Stimulated activated CD4-positive, alpha-beta T cell treated with anti-CD3 and anti-CD28 coated beads, Interleukin-1b, Interleukin-23, amount 100 ng/mL, for 4 hours (primary cell): ENCODE data around the gene AGO4.
"Not testable (repeated sequence)": the region's sequence is repeated elsewhere in the genome, so short reads cannot be mapped to it uniquely, and the experiment has no call there.

Source experiments
- DNase-seq, 2 donors: peaks; one replicate each; pipeline ENCODE4 v3.0.0-alpha.2; 2020; ENCODE audit warnings: low read depth in 2 of 2

Gene AGO4

DNA sequence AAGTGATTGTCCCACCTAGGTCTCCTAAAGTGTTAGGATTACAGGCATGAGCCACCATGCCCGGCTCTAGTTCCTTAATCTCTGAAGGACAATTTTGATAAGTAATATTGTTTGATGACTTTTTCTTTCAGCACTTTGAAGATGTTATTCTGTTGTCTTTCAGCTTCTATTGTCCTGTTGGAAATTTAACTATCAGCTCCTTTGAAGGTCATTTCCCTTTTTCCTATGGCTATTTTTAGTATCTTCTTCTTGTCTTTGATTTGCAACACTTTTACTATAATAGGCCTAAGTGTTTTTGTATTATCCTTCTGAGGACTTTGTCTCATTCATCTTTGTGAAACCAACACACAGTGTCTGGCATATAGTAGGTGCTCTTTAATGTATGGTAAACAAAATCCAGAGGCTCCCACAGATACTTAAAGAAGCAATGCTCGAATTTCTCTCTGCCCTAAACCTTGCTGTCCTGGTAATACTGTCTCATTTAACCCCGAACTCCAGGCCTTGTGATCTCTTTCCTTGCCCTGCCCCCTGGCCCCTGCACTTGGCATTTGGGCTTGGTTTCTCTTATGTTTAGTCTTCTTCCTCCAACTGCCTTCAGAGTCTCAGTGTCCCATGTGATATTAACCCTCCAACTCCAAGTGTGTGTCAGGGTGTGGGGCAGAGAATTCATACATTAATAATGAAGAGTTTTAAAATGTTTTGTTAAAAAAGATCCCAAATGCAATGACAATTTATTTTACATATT is 56.2 kb downstream of the AGO4 start:
- DNase-seq, result no peak

DNA sequence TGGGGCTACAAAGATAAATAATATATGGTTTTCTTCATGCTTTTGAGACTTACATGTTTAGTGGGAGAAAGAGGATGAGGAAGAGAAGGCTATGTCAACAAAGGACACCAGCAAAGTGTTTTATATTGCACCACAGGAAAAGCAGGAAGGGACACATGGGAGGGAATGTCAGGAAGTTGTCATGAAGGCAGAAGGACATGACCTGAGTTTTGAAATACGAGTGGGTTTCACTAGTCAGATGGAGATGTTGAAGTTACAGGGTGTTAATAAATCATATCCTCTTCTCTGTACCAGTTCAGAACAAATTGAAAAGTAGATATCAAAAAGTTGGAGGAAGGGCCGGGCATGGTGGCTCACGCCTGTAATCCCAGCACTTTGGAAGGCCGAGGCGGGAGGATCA is 57.0 kb downstream of the AGO4 start:
- DNase-seq, result no peak

- DNase-seq, result no peak
Measured at GRCh38 chr1:35866991-35867390, 59.2 kb downstream of the AGO4 start.

- DNase-seq, result not testable (repeated sequence)
Measured at GRCh38 chr1:35869245-35869950, 61.6 kb downstream of the AGO4 start.

GRCh38 chr1:35870651-35871309 is 63.0 kb downstream of the AGO4 start:
- DNase-seq, result no peak

DNA sequence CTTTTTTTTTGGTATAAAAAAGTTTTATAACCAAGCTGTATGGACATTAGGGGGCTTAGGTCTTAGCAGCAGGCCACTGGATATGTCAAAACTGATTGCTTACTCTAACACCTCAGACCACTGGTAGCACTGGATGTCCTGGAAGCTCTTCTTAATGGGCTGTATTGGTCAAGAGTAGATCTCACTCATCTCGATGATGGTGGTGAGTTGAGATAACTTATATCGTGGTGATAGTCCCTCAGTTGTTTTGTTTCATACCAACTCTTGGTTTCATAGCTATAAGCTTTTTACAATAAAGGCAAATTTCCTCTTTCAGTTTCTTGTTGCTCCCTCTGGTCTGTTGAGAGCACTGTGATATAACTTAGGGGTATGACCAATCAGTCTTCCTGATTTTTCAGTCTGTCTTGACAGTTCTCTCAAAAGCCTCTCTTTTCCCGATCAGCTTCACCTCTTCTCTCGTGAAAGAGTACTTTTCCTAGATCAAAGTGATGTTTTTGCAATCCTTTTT is 65.5 kb downstream of the AGO4 start:
- DNase-seq, result no peak

DNA sequence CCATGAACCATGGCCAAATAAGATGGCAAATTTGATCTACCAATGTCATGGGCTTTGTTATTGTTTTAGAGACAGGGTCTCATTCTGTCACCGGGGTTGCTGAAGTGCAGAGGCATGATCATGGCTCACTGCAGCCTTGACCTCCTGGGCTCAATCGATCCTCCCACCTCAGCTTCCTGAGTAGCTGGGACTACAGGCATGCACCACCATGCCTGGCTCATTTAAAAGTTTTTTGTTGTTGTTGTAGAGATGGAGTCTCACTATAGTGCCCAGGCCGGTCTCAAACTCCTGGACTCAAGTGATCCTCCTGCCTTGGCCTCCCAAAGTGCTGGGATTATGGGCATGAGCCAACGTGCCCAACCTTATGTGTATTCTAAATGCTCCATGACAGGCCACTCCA is 66.3 kb downstream of the AGO4 start:
- not testable (repeated sequence) for DNase-seq

DNA sequence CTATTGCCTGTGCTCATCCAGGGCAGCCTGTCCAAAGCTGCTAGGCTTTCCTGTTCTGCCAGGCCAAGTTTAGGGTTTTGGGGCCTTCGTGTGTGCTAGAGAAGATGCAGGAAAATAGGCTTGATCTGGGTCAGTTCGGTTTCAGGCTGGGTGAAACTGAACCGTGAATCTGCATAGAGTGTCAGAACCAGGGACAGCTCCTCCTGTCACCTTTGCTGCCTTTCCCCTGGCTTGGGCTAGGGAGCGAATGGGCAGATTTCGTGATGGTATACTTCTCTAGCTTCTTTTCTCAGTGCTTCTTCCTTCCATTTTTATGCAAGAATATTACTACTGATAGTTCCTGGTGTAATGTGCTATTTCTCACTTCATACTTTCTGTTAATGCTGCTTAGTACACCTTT is 69.2 kb downstream of the AGO4 start:
- DNase-seq, result no peak

DNA sequence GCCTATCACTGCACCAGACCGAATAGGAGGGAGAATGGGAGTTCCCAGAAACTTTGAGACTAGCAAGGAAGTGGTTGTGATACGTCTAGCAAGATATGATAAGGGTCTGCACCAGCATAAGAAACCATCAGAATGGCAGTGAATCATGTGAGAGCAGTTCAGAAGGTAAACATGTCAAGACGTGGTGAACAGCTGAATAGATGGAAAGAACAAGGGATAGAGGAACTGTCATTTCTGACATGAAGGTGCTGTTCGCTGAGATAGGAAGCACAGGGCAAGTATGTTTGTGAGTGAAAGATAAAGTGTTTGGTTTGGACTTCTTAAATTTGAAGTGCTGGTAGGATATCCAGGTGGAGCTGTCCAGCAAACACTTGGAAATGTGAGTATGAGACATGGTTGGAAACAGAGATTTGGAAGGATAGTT is 74.0 kb downstream of the AGO4 start:
- no peak for DNase-seq

DNA sequence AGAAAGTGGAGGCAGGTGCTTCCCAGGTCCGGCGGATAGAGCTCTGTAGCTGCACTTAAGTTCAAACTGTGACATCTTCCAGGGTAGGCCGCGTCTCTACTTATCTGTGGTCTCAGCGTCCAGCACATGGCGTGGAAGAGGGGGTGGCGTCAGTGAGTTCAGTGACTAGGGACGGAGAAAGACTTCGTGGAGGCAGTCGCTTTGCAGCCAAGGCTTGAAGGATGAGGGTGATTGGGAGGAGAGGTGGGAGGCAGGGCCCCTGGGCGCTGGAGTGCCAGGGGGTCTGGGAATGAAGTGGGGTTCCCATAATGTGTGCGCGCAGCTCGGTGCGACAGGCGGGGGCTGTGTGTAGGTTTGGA is 74.7 kb downstream of the AGO4 start:
- no peak for DNase-seq

- peak; percentile 95 to 96 for DNase-seq
Measured at GRCh38 chr1:35882945-35883634, 75.3 kb downstream of the AGO4 start, which contains the start of gene AGO1. Gene AGO1, plus strand, starts transcription at chr1:35883209. Its CDS starts 213 bp downstream, at chr1:35883422.

GRCh38 chr1:35883635-35884101 is 75.9 kb downstream of the AGO4 start:
- peak; percentile 36 to 52 for DNase-seq

- no peak for DNase-seq
Measured at GRCh38 chr1:35884934-35885333, 77.1 kb downstream of the AGO4 start.

- no peak for DNase-seq
Measured at GRCh38 chr1:35885961-35886558, 78.2 kb downstream of the AGO4 start.

DNA sequence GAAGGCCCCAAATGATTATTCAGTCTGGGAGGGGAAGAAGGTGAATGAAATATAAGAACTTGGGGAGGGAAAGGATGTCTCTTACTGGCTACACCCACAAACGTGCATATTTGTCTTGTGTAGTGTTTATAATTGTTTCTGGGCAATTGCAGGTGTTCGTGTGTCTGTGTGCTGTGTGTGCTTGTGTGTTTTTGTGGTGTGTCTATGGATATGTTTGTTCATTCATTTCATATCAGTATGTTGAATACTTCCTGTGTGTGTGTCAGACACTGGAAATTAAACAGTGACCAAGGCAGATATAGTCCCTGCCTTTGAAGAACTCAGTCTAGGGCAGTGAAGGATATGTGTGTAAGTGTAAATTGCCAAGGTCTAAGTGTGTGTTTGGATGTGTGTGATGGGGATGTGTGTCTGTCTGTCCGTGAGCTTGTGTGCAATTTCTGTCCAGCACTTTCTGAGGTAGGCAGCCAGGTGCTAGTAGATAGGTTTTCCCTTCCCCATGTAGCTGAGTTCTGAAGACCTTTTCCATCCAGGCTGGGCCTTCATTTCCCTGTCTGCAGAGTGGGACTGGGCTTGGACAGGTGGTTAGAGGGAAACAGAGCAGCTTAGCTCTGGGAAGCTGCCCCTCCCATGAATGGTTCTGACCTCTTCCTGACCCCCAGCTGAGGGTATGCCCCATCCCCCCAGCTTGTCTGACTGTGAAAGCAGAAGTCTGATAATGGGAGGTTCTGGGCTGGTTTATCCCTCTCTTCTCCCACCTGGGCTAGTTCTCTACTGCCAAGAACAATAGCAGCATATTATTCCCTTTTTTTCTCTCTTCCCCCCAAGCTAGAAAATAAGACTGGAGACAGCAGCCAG is 79.0 kb downstream of the AGO4 start:
- DNase-seq, result no peak

- DNase-seq, result no peak
Measured at GRCh38 chr1:35887508-35887907, 79.7 kb downstream of the AGO4 start.

- no peak for DNase-seq
Measured at GRCh38 chr1:35888255-35888654, 80.4 kb downstream of the AGO4 start.

- not testable (repeated sequence) for DNase-seq
Measured at GRCh38 chr1:35888981-35889380, 81.2 kb downstream of the AGO4 start.

- no peak for DNase-seq
Measured at GRCh38 chr1:35893051-35893879, 85.4 kb downstream of the AGO4 start.

DNA sequence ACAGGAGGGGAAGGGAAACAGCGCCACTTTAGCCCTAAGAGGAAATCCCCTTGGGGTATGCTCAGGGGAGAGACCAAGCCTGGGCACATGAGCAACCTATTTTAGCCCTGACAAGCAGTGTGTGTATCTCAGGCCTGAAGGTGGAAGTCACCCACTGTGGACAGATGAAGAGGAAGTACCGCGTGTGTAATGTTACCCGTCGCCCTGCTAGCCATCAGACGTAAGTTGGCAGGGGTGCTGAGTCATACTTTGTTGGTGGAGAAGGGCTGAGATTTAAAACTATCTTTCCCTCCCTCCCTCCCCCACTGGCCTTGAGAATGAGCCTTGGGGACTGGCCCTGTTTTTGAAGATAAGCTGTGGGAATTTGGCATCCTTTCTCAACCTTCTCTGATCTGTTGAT is 86.4 kb downstream of the AGO4 start:
- DNase-seq, result no peak
